ENCODE data around the gene SRXN1.

SRXN1 gene

DNA sequence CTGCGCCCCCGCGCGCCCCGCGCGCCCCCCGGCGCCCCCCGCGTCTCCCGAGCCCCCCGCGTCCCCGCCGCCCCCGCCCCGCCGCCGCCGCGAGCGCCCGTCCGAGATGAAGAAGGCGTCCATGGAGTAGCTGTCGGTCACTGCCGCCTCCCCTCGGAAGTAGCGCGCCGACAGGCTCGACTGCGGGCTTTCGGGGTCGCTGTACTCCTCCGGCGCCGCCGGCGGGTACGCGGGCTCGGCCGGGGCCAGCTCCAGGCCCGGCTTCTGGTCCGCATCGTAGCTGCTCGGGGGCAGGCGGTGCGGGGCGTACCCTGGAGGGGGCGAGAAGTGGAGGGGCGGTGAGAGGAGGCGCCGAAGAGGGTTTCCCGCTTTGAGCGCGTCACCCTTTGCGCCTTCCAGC is 11.2 kb upstream of the SRXN1 start:
- DNase-seq (ENCODE audit: low read depth), result no peak
- no peak for TF ChIP-seq CTCF (conservative IDR thresholded peaks at IDR 0.05; ENCODE audit: low read depth, low read length)
- no peak overlapping the region for H3K4me3 ChIP-seq (ENCODE audit: low read depth, low read length)

- no peak for TF ChIP-seq CTCF (conservative IDR thresholded peaks at IDR 0.05; ENCODE audit: low read depth, low read length)
- no peak overlapping the region for H3K4me3 ChIP-seq (ENCODE audit: low read depth, low read length)
- DNase-seq (ENCODE audit: low read depth), result no peak
Measured at GRCh38 chr20:663315-664090, 10.5 kb upstream of the SRXN1 start.

- no peak for TF ChIP-seq CTCF (conservative IDR thresholded peaks at IDR 0.05; ENCODE audit: low read depth, low read length)
- no peak overlapping the region for H3K4me3 ChIP-seq (ENCODE audit: low read depth, low read length)
- no peak for DNase-seq (ENCODE audit: low read depth)
Measured at GRCh38 chr20:662277-663192, 9.5 kb upstream of the SRXN1 start.

DNA sequence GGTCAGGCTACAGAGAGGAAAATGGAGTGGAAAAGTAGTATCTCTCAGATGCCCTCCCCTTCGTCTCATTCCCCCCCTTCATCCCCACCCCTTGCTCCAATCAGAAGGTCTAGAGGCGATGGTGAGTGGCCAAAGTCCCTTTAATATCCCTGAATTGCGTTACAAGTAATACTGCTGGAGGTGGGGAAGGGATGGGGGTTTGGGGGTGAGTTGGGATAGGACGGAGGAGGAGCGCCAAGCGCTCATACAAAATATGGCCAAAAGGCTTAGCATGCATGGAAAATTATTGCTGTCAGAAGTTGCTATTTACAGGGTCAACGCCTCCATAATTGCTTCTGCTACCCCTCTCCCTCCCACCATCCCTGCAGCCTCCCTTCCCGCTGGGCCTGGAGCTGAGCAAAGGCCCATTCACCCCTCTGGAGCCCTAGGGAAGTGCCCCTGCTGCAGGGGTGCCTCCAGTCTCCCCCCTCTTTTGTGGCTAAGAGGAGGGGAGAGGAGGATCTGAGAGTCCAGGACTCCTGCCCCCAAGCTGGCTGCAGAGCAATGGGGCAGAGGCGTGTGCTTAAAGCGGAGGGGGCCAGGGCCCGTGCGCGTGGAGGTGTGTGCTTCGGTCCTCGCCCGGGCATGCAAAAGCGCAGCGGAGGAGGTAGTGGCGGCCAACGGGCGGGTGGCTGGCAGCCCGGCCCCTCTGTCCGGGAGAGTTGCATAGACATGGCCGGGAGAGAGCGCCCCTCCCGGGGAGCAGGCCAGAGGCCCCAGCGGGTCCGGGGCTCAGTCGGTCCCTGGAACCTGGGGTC is 8.7 kb upstream of the SRXN1 start:
- no peak overlapping the region for H3K4me3 ChIP-seq (ENCODE audit: low read depth, low read length)
- no peak for TF ChIP-seq CTCF (conservative IDR thresholded peaks at IDR 0.05; ENCODE audit: low read depth, low read length)
- no peak for DNase-seq (ENCODE audit: low read depth)

GRCh38 chr20:658731-659291 is 5.8 kb upstream of the SRXN1 start:
- no peak overlapping the region for H3K4me3 ChIP-seq (ENCODE audit: low read depth, low read length)
- no peak for DNase-seq (ENCODE audit: low read depth)
- no peak for TF ChIP-seq CTCF (conservative IDR thresholded peaks at IDR 0.05; ENCODE audit: low read depth, low read length)

GRCh38 chr20:658202-658601 is 5.2 kb upstream of the SRXN1 start:
- no peak for DNase-seq (ENCODE audit: low read depth)
- no peak for TF ChIP-seq CTCF (conservative IDR thresholded peaks at IDR 0.05; ENCODE audit: low read depth, low read length)
- H3K4me3 ChIP-seq (ENCODE audit: low read depth, low read length), result no peak overlapping the region
